Fibroblast of skin of right biceps (primary cell): ENCODE results near the gene RBFOX2.
"Not testable (repeated sequence)": the region's sequence is repeated elsewhere in the genome, so short reads cannot be mapped to it uniquely, and the experiment has no call there.

ENCODE experiments used
- DNase-seq: peaks from one replicate; pipeline ENCODE4 v3.0.0-alpha.2; 2013

Gene RBFOX2

GRCh38 chr22:36008131-36008530, 20.5 kb downstream of the RBFOX2 start:
- no peak for DNase-seq

- no peak for DNase-seq
Observed at GRCh38 chr22:36003972-36004674, 24.5 kb downstream of the RBFOX2 start.

- no peak for DNase-seq
Observed at GRCh38 chr22:36002718-36003260, 25.8 kb downstream of the RBFOX2 start.

- DNase-seq, result no peak
Observed at GRCh38 chr22:36002084-36002483, 26.5 kb downstream of the RBFOX2 start.

GRCh38 chr22:35998748-35999147, 29.9 kb downstream of the RBFOX2 start:
- no peak for DNase-seq

GRCh38 chr22:35997438-35997837, 31.2 kb downstream of the RBFOX2 start:
- peak; percentile 60 for DNase-seq

GRCh38 chr22:35996596-35996995, 32.0 kb downstream of the RBFOX2 start:
- no peak for DNase-seq

- peak; percentile 97 for DNase-seq
Observed at GRCh38 chr22:35995772-35996171, 32.9 kb downstream of the RBFOX2 start.

- DNase-seq, result peak; percentile 88
Observed at GRCh38 chr22:35995348-35995747, 33.3 kb downstream of the RBFOX2 start.

- not testable (repeated sequence) for DNase-seq
Observed at GRCh38 chr22:35993727-35994126, 34.9 kb downstream of the RBFOX2 start.

GRCh38 chr22:35993048-35993714, 35.4 kb downstream of the RBFOX2 start:
- no peak for DNase-seq

GRCh38 chr22:35991168-35991567, 37.5 kb downstream of the RBFOX2 start:
- DNase-seq, result peak; percentile 56

GRCh38 chr22:35988030-35988429, 40.6 kb downstream of the RBFOX2 start:
- DNase-seq, result no peak

- DNase-seq, result peak; percentile 68
Observed at GRCh38 chr22:35987487-35987886, 41.1 kb downstream of the RBFOX2 start.

GRCh38 chr22:35986088-35986487, 42.5 kb downstream of the RBFOX2 start:
- peak; percentile 79 for DNase-seq

- DNase-seq, result no peak
Observed at GRCh38 chr22:35985371-35985770, 43.3 kb downstream of the RBFOX2 start.

- peak; percentile 60 for DNase-seq
Observed at GRCh38 chr22:35984183-35985175, 44.1 kb downstream of the RBFOX2 start.

- DNase-seq, result no peak
Observed at GRCh38 chr22:35981900-35982299, 46.7 kb downstream of the RBFOX2 start.

GRCh38 chr22:35978889-35979288, 49.7 kb downstream of the RBFOX2 start:
- peak; percentile 54 for DNase-seq

- DNase-seq, result no peak
Observed at GRCh38 chr22:35978201-35978600, 50.4 kb downstream of the RBFOX2 start.

GRCh38 chr22:35977136-35977535, 51.5 kb downstream of the RBFOX2 start:
- peak; percentile 95 for DNase-seq

GRCh38 chr22:35973388-35973787, 55.2 kb downstream of the RBFOX2 start:
- DNase-seq, result no peak

- DNase-seq, result peak; percentile 37
Observed at GRCh38 chr22:35972559-35972958, 56.1 kb downstream of the RBFOX2 start.
